Cardiac muscle cell (in vitro differentiated cells and primary cell): ENCODE measurements around the gene ROBO4. TPM values are rescaled to one million over a fixed set of nuclear protein-coding genes. Genes with fewer than 3 reads are reported as not detected.

Source experiments
- DNase-seq, 2 donors: peaks; one replicate each; pipeline versions ENCODE4 v3.0.0 to v3.0.0-alpha.2; 2010 to 2017; ENCODE audit warnings: low read depth in 1 of 2, low spot score in 1 of 2
- H3K27ac ChIP-seq: fragments of 200-600 bp; sonication (generic); 2 replicates; pipeline ENCODE4 v1.5.1; 2016
- H3K27me3 ChIP-seq: fragments of 200-600 bp; sonication (generic); 2 replicates; pipeline ENCODE4 v1.6.0; 2016; ENCODE audit warnings: control low read depth
- H3K36me3 ChIP-seq: fragments of 200-600 bp; sonication (generic); 2 replicates; pipeline ENCODE4 v1.5.1; 2016; ENCODE audit warnings: control low read depth
- H3K4me1 ChIP-seq: fragments of 200-600 bp; sonication (generic); 2 replicates; pipeline ENCODE4 v1.8.1; 2017; ENCODE audit warnings: low read depth, mild to moderate bottlenecking, mixed run types
- H3K4me3 ChIP-seq: fragments of 200-600 bp; sonication (generic); 2 replicates; pipeline ENCODE4 v1.5.1; 2016; ENCODE audit warnings: mild to moderate bottlenecking
- H3K9me3 ChIP-seq: fragments of 200-600 bp; sonication (generic); 2 replicates; pipeline ENCODE4 v1.5.1; 2017; ENCODE audit warnings: low read depth, mild to moderate bottlenecking, control low read depth
- CTCF ChIP-seq: IDR thresholded peaks from 2 replicates; pipeline ENCODE4 v1.5.1; 2012; ENCODE audit warnings: low read depth, mild to moderate bottlenecking, low read length
- polyA plus RNA-seq: library from polyadenylated mRNA; unstranded; fragments of >200 nt; fragmentation: Nextera tagmentation; extraction: Ambion mirVana; gene quantifications from 2 replicates; pipeline ENCODE4 v1.2.1, GENCODE V29; 2016
- total RNA-seq: library from RNA; depleted of rRNA; stranded (reverse); fragments of >200 nt; gene quantifications from 2 replicates; pipeline ENCODE4 v1.2.3, GENCODE V29; 2016

Gene ROBO4
- total and polyA plus RNA-seq, 2 experiments from 2014 or later, result 0.21 to 2.4 TPM

GRCh38 chr11:124880958-124881357, 16.7 kb downstream of the ROBO4 start:
- Histone ChIP-seq H3K9me3 (no peaks in the 10 kb centered on the region), H3K36me3 (no peaks in the 10 kb centered on the region), H3K27ac (no peak overlapping the region), H3K4me1 (no peaks in the 10 kb centered on the region), H3K4me3 (no peak overlapping the region), H3K27me3 (peaks cover under 1% of the 10 kb centered on the region)
- TF ChIP-seq CTCF, result no peak
- no peak for DNase-seq

GRCh38 chr11:124880290-124880611, 17.4 kb downstream of the ROBO4 start:
- H3K36me3 ChIP-seq, result no peaks in the 10 kb centered on the region
- no peaks in the 10 kb centered on the region for H3K9me3 ChIP-seq
- DNase-seq, result no peak
- no peak overlapping the region for H3K27ac ChIP-seq
- peaks cover 7% of the 10 kb centered on the region for H3K27me3 ChIP-seq
- H3K4me1 ChIP-seq, result no peaks in the 10 kb centered on the region
- no peak overlapping the region for H3K4me3 ChIP-seq
- TF ChIP-seq CTCF, result no peak

- Histone ChIP-seq H3K27ac (no peak overlapping the region), H3K4me1 (no peaks in the 10 kb centered on the region), H3K27me3 (peaks cover 13% of the 10 kb centered on the region), H3K9me3 (no peaks in the 10 kb centered on the region), H3K36me3 (no peaks in the 10 kb centered on the region), H3K4me3 (no peak overlapping the region)
- no peak for TF ChIP-seq CTCF
- DNase-seq, result no peak
Observed at GRCh38 chr11:124879493-124880289, 18.0 kb downstream of the ROBO4 start.

GRCh38 chr11:124878759-124879492, 18.7 kb downstream of the ROBO4 start:
- DNase-seq, result no peak
- H3K27ac ChIP-seq, result no peak overlapping the region
- no peaks in the 10 kb centered on the region for H3K4me1 ChIP-seq
- H3K27me3 ChIP-seq, result peaks cover 21% of the 10 kb centered on the region
- no peak overlapping the region for H3K4me3 ChIP-seq
- no peak for TF ChIP-seq CTCF
- no peaks in the 10 kb centered on the region for H3K9me3 ChIP-seq
- H3K36me3 ChIP-seq, result no peaks in the 10 kb centered on the region

GRCh38 chr11:124877910-124878758, 19.5 kb downstream of the ROBO4 start:
- Histone ChIP-seq H3K27me3 (peaks cover 29% of the 10 kb centered on the region), H3K9me3 (no peaks in the 10 kb centered on the region), H3K36me3 (no peaks in the 10 kb centered on the region), H3K4me3 (no peak overlapping the region), H3K4me1 (no peaks in the 10 kb centered on the region), H3K27ac (no peak overlapping the region)
- no peak for DNase-seq
- no peak for TF ChIP-seq CTCF
